ENCODE results near the gene KHDRBS1.
"Not testable (repeated sequence)": the region's sequence is repeated elsewhere in the genome, so short reads cannot be mapped to it uniquely, and the experiment has no call there.

The KHDRBS1 gene

DNA sequence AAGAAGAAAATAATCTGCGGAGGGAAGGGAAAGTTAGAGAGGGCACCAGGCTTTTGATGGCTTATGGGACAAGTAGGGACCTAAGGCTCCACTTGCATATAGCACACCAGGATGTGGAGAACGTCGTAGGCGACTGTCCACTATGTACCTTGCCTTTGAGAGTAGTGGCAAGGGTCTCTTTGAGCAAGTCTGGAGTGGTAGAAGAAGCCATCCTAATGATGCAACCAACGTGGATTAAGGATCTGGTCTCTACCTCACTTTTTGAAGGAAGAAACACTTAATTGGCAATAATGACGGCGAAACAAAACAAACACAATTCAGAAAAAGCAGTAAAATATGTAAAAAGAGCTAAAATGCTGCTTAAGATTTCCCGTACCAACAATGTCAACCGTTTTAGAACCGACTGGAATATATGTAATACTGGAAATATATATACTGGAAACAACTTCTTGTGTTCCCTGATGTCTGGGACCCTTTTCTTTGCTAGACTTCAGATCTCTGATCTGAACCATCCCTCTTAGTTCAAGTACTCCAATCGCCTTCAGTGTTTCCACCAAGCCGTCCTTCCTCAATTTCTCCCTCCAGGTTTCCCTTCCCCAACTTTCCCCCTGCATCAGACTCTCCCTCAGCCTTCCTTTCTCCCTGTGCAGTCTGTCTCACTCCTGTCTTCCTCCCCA lies 821 bp upstream of the KHDRBS1 start:
- DNase-seq (ENCODE audit: low read depth), result no peak

DNA sequence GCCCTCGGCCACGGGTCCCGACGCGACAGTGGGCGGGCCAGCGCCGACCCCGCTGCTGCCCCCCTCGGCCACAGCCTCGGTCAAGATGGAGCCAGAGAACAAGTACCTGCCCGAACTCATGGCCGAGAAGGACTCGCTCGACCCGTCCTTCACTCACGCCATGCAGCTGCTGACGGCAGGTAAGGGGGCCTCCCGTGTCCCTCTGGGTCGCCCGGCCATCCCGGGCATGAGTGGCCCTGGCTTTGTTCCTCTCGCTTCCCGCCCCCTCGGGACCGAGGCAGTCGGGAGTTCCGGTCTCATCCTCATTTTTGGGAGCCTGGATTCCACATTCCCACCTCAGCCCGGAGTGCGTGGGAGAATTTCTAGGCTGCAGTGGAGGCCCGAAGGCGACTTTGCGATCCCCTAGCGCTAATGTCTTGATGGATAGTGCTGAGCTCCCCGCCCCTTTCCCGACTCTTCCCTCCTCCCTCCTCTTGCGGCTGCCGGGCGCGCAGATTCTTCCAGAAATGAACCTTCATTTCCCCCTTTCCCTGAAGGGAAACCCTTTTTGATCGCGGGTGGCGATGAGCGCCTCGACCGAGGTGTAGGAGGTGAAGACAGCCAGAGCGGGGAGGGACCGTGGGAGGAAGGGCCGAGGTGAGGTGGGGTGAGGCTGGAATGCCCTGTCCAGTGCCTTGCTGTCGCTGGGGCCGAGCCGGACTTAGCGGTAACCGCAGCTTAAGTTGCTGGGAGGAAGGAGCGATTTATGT lies 705 bp downstream of the KHDRBS1 start:
- DNase-seq (ENCODE audit: low read depth), result peak; percentile 19

DNA sequence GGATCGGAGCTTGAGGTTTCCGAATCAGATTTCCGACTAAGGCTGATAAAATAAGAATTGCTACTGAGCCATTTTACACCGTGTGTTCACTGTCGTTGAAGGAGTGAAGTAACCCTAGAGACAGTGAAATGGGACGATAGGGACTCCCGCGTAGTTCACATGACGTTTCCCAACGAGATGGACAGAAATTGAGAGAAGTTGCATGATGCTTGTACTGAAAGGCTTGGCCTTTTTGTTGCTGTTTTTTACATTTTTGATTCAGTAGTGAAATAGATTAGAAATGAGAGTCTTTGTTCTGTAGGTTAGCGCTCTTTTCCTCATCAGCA lies 1.2 kb downstream of the KHDRBS1 start:
- no peak for DNase-seq (ENCODE audit: low read depth)

DNA sequence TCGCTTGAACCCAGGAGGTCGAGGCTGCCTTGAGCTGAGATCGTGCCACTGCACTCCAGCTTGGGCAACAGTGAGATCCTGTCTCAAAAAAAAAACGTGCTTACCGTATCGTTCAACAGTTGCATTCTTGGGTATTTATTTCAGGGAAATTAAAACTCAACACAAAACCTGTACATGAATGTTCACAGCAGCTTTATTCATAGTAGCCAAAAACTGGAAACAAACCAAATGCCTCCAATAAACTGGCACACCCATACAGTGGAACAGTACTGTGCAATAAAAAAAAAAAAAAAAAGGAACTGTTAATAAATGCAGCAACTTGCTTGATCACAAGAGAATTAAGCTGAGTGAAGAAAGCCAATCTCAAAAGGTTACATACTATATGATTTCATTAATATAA lies 6.7 kb downstream of the KHDRBS1 start:
- no peak for DNase-seq (ENCODE audit: low read depth)

DNA sequence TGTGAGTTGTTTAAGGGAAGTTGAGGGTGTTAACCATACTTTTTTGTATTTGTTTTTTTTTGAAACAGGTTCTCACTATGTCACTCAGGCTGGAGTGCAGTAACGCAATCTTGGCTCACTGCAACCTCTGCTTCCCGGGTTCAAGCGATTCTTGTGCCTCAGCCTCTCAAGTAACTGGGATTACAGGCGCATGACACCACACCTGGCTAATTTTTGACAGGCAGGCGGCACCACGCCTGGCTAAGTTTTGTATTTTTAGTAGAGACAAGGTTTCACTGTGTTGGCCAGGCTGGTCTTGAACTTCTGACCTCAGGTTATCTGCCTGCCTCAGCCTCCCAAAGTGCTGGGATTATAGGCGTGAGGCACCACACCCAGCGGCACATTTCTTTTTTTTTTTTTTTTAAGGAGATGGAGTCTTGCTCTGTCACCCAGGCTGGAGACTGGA lies 7.9 kb downstream of the KHDRBS1 start:
- DNase-seq (ENCODE audit: low read depth), result not testable (repeated sequence)

DNA sequence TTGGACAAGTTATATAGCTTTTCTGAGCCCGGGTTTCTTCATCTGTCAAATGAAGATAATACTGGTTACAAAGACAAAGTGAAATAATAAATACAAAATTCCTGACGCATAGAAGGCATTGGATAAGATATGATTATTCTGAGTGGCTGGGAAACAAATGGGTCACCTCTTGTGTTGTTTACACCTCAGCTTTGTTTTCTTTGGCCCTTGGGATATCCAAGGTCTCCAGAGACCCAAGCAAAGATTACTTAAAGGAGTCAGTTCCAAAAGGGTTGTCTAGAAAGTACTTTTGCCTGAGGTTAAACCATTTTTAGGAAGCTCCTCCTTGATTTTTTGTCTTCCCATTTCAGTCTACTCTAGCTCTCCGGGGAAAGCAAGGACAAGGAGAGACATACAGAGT lies 9.7 kb downstream of the KHDRBS1 start:
- no peak for DNase-seq (ENCODE audit: low read depth)

DNA sequence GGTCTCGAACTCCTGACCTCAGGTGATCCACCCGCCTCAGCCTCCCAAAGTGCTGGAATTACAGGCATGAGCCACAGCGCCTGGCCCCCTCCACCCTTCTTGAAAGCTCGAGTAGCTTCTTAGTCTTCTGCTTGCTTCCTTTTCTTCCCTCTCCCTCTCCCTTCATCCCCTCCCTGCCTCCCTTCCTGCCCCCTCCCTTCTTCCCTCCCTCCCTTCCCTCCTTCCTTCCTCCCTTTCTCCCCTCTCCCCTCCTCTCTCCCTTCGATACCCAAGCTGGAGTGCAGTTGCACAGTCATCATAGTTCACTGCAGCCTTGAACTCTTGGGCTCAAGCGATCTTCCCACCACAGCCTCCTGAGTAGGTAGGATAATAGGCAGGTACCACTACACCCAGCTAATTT lies 11.8 kb downstream of the KHDRBS1 start:
- no peak for DNase-seq (ENCODE audit: low read depth)

DNA sequence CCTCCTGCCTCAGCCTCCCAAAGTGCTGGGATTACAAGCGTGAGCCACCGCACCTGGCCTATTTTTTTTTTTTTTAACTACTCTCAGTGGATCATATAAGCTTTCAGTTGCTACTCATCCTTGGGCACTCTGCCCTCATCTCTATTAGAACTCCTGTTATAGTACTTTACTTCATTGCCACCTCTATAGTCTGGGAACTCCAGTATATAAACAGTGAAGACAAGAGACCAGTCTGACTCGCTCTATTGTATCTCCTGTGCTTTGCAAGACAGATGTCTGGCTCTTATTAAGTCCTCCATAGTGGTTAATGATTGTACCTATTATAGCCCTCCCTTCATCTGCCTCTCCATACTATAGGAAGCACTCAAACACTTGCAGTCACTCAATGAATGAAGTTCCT lies 15.1 kb downstream of the KHDRBS1 start:
- no peak for DNase-seq (ENCODE audit: low read depth)

DNA sequence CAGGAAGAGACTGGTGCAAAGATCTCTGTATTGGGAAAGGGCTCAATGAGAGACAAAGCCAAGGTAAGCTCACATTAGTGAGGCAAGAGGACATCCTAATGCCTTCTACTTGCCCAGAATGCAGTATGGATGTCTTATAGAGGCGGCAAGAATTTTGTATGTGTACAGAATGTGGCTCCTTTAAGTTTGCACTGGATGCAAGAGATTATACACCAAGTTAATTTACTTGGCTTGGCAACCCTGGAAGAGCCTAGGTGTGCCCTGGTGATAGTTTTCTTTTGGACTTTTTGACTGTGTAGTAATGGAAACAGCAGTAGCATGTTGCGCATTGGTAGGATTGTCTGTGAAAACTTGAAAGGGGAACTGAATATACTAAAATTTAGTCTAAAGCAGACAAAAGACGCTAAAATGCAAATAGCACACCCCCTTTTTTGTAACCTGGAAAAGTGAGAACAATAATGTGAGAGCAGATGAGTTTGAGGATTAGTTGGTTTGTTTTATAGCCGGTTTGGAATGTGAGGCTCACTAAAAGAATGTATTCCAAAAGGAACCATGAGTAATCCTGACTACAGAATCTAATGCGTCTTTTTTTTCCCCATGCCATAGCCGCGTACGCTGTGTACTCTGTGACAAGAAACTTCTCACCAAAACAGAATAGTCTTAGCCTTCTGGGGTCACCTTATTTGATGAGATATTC lies 18.1 kb downstream of the KHDRBS1 start:
- DNase-seq (ENCODE audit: low read depth), result no peak

DNA sequence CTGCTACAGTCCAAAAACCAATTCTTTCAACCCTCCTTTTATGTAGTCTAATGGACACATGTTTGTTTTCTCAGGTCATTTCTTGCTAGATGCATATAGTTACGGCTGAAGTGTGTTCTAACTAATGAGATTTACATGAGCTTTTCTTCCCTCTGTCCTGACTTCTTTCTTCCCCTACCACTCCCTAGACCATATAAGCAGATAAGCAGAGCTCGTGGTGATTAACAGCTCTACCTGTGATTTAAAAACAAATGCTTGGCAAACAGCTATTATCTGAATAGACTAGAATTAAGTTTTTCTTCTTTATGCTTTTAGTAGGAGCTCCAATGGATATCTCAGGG lies 18.6 kb downstream of the KHDRBS1 start:
- no peak for DNase-seq (ENCODE audit: low read depth)

DNA sequence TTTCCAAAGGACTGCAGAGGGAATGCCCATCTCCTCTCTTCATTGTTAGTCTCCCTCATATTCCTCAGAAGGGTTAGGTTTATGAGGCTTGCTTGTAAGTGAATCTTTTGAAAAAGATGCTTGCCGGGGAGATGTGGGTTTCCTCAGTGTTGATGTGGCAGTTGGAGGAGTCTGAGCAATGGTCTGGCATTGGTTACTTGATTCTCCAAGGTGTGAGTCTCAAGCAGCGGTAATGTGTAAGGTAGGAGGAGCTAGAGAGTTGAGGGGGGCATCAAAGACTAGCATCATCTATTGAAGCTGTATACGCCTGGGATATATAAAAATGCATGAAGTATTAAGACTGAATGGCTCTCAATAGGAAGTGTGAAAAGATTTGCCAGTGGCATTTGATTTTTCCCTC lies 21.5 kb downstream of the KHDRBS1 start:
- DNase-seq (ENCODE audit: low read depth), result no peak

DNA sequence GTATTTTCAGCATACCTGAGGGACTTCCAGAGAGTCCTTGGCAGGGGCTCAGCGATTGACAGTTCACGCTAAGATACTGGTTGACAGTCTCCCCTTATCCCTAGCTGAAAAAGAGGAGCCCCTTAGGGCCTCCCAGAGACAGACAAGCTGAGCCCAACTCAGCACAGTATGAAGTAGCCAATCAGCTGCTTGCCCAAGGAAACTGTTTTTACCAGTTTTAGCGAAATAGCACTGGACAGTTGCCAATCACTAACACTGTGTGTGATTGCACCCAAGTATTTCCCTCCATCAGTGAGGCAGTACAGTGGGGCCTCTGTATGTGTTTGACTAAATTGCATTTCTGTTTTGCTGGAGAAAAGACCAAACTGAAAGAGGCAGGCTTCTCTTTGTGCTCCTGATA lies 27.0 kb downstream of the KHDRBS1 start:
- DNase-seq (ENCODE audit: low read depth), result no peak

DNA sequence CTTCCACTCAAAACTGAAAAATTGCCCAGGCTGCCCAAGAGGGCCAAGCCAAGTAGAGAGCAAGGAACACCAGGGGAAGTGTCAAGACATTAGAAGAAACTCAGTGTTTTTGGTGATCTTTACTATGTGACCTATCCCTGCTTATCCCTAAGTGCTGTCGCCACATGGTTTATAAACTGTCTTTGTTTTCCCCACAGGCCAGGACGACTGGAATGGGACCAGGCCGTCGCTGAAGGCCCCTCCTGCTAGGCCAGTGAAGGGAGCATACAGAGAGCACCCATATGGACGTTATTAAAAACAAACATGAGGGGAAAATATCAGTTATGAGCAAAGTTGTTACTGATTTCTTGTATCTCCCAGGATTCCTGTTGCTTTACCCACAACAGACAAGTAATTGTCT lies 28.7 kb downstream of the KHDRBS1 start:
- no peak for DNase-seq (ENCODE audit: low read depth)

DNA sequence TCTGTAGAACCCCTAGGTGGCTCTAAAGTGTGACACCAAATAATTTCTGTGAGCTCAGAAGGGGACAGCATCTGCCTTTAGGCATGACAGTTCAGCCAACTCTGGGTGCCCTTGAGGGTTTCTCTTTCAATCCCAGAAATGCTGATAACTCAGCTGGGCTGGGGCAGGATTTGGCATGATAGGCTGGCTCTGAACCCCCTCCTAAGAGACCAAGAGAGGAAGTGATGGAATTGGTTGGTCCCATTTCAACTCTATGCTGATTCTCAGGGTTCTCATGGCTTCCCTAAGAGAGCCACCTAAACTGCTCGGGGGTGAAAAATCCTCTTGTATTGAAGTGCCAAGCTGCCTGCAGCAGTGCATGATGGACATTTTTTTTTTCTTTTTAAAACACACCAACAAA lies 30.6 kb downstream of the KHDRBS1 start:
- DNase-seq (ENCODE audit: low read depth), result no peak

DNA sequence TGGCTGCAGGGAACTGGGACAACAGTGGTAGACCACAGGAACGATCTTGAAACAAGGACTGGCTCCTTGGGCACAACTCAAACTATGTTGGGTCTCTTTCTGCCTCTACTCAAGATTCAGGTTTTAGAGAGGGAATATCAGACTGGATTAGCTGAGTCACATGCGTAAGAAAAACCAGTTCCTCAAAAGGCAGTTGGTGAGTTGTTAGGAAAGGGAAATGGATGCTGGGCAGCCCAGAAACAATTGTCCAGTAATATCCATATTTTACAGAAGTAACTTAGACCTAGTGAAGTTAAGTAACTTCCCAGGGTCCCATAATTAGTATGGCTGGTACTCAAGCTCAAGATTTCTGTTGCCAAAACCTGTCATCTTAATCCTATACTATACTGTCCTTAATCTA lies 32.1 kb downstream of the KHDRBS1 start:
- no peak for DNase-seq (ENCODE audit: low read depth)

DNA sequence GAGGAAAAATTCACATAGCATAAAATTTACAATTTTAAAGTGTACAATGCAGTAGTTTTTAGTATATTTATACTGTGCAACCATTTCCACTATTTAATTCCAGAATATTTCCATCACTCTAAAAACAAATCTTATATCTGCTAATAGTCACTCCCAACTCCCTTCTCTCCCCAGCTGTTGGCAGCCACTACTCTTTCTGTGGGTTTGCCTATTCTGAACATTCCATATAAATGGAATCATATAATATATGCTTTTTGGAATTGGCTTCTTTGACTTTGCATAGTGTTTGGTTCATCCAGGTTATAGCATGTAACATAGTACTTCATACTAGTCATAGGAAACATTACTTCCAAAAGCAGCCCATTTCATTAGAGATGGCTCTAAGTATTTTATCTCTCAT lies 34.0 kb downstream of the KHDRBS1 start:
- DNase-seq (ENCODE audit: low read depth), result no peak

DNA sequence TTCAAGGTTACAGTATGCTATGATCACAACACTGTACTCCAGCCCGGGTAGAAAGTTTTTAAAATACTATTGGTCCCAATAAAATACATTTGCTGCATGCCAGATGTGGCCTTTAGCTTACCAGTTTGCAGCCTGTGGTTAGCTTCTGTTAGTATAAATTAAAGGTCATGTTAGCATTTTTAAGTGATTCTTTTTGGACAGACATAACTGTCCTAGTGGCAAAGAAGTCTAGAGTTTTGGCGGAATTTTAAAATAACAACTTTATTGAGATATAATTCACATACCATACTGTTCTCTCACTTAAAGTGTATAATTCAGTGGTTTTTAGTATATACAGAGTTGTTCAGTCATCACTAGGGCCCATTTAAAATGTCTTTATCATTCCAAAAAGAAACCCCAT lies 34.8 kb downstream of the KHDRBS1 start:
- no peak for DNase-seq (ENCODE audit: low read depth)

DNA sequence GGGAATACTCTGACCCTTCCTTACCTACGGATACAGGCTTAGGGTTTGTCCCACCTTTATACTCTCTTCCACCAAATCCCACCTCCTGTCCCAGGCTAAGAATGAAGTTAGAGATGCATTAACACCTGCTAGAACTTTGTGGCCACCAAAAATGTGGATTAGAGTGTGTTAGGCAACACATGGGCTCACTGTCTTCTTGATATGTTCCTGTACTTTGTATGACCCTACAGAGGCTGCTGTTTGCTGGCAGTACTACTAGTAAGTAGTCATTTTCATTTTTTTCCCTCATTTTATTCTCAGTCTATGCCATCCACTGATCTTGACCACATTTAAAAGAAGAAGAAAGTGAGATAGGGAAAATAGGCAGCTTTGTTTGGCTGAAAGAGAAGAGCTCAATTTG lies 38.0 kb downstream of the KHDRBS1 start:
- DNase-seq (ENCODE audit: low read depth), result no peak

DNA sequence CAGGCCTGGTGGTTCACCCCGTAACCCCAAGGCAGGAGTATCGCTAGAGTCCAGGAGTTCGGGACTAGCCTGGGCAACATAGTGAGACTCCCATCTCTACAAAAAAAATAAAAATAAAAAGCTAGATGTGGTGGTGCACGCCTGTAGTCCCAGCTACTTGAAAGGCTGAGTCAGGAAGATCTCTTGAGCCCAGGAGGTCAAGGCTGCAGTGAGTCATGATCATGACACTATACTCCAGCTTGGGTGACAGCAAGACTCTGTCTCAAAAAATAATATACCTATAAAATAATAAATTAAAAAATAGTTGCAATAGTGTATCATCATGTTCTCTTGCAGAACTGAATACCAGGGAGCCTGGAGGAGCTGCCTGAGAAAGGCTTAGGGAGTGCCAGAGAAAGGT lies 39.2 kb downstream of the KHDRBS1 start:
- DNase-seq (ENCODE audit: low read depth), result no peak

DNA sequence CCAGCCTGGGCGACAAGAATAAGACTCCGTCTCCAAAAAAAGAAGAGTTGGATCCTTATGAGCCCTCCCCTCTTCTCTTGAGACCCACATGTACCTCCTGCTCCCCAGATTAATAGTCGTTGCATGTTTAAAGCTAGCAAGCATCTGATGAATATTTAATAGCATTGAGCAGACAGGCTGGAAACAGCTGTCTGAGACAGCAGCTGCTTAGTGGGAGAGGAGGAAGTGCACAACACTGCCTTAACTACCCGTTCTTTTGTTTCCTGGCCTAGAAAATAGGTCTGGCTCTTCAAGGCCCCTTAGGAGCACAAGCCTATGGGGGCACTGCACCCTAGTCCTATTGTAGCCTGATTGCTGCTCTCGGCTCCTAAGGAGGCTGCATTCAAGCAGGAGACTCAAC lies 41.7 kb downstream of the KHDRBS1 start:
- DNase-seq (ENCODE audit: low read depth), result no peak

DNA sequence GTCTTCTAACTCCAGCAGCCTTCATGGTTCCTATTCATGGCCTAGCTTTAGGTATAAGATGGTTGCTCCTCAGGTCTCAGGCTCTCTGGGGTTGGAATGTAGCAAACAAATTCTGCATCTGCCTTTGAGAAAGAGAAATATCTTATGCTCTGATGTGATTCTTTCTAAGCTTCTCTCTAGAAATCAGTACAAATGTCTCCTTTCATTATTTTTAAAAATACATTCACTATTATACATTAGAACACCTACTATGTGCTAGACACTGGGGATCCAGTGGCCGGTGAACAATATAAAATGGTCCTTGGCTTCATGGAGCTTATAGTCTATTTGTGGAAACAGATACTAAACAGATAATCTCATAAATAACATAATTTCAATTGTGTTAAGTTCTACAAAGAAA lies 42.9 kb downstream of the KHDRBS1 start:
- DNase-seq (ENCODE audit: low read depth), result no peak

DNA sequence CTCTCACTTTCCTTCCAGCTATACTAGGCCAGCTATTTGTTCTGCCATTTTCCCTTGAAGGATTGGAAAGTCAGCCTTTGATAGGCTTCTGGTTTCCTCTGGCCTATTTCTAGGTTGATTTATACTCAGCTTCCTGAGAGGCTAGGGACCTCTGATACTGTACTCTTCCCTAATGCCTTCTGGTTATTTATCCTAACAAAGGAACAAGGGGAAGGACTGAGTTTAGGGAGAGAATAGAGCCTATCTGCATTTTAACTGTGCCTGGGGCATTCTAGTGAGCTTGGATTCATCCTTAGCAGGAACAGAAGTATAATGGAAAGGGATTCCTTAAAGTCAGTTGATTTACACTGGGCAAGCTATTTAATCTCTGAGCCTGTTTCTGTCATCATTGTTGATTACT lies 47.2 kb downstream of the KHDRBS1 start:
- no peak for DNase-seq (ENCODE audit: low read depth)

DNA sequence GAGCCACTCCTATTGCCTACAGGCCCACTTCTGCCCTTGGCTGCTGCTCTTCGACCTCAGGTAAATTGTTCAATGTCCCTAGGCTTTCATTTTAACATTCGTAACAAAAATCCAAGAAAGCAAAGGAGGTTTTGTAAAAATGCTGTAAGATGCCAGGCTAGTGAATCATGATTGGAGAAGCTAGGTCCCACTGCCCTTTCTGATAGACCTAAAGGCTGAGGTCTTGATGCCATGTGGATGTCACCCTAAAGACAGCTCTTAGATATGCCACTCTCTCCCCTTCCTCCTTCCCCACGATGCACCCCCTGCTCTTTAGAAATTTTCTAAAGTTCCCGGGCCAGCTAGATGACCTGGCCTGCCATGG lies 49.2 kb downstream of the KHDRBS1 start:
- no peak for DNase-seq (ENCODE audit: low read depth)

DNA sequence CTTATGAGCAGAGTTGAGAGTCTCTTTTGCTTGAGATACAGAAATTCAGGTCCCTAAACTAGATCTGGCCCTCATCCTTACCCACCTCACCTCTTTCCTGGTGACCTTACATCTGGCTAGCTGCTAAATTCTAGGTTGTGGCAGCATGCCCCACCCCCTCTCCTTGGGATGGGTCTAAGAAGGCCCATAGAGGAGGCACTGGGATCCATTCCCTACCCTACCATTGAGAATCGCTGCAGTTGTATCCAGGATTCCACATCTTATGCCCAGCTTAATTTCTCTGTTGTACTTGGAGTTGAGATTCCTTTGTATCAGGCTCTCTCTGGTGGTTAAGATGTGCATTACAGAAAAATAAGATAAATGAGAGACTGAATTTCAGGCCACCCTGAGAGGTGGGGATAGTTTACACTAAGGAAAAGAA lies 49.6 kb downstream of the KHDRBS1 start:
- no peak for DNase-seq (ENCODE audit: low read depth)
